ENCODE results near the gene FAM78A. TPM values are rescaled to one million over a fixed set of nuclear protein-coding genes. Genes with fewer than 3 reads are reported as not detected.

The FAM78A gene
- total and polyA plus RNA-seq, 2 of the 8 experiments (the other 6 are each of a cell fraction or from before 2014, with no cell fraction given): 3.1 TPM

- no peaks in the 10 kb centered on the region for H3K36me3 ChIP-seq (ENCODE audit: control insufficient read depth in 2 of 4, insufficient read depth in 4 of 4, low read length in 3 of 4)
- H2AFZ ChIP-seq (ENCODE audit: low read length): no peak overlapping the region
- no peak overlapping the region for H3K4me2 ChIP-seq (ENCODE audit: insufficient read depth in 1 of 2, low read depth in 2 of 2, low read length in 2 of 2)
- no peak overlapping the region for H4K91ac ChIP-seq (replicated peaks; ENCODE audit: insufficient read length, low read length)
- ChIA-PET POLR2A (ENCODE audit: partially characterized antibody) (interaction anchor here (1.6 kb wide), 1 partner anchor 15 kb away, joined by 4 read pairs; no protein-coding TSS in a partner anchor), CTCF (ENCODE audit: partially characterized antibody) (interaction anchor here (0.8 to 2.5 kb wide), 5 partner anchors 9 to 24 kb away, joined by 3 to 7 read pairs (median 3); no protein-coding TSS in a partner anchor)
- no peak overlapping the region for H3K4me3 ChIP-seq (ENCODE audit: extremely low read depth in 1 of 4, insufficient read depth in 2 of 4, low read depth in 3 of 4, low read length in 4 of 4)
- H3K4ac ChIP-seq (replicated peaks; ENCODE audit: insufficient read length, low read depth, low read length): no peak overlapping the region
- H2AK5ac ChIP-seq (ENCODE audit: low read depth, low read length): no peak overlapping the region
- FAIRE-seq (no peak), DNase-seq (ENCODE audit: low read depth in 1 of 2, low spot score in 2 of 2) (no peak)
- 94% methylated on average over 3 of the region's 3 CpGs; no CpG with 5 or more reads in 1 of the 2 experiments for WGBS, 2 experiments (ENCODE audit: extremely low coverage in 1 of 2, insufficient coverage in 1 of 2, insufficient read length in 1 of 2, insufficient replicate concordance in 2 of 2, low coverage in 1 of 2, low lambda C conversion rate in 2 of 2, missing lambda C conversion rate in 1 of 2)
- H3K27me3 ChIP-seq (replicated peaks in 1 of 4; ENCODE audit: control insufficient read depth in 3 of 4, extremely low read depth in 1 of 4, insufficient read depth in 3 of 4, low read length in 3 of 4): peaks cover 2 to 19% (median 13%) of the 10 kb centered on the region in 4 experiments; a peak in 6 of 7 replicates
- H3K14ac ChIP-seq (ENCODE audit: insufficient read length): no peak overlapping the region
- H3K27ac ChIP-seq (ENCODE audit: low read depth, low read length): no peak overlapping the region
- H3K23ac ChIP-seq (ENCODE audit: insufficient read length): no peak overlapping the region
- no peaks in the 10 kb centered on the region for H3K79me2 ChIP-seq (ENCODE audit: control insufficient read depth in 1 of 2, insufficient read depth in 2 of 2, low read length in 2 of 2)
- no peak overlapping the region for H4K5ac ChIP-seq (ENCODE audit: insufficient read length, low read depth, low read length)
- no peak for TF ChIP-seq CHD2 (IDR thresholded peaks at IDR 0.05; ENCODE audit: low read length)
- no peak for TF ChIP-seq HDAC6 (IDR thresholded peaks at IDR 0.05; ENCODE audit: low read depth, low read length)
- no peak for TF ChIP-seq SP4 (IDR thresholded peaks at IDR 0.05; ENCODE audit: low read length)
- no peak for TF ChIP-seq BRCA1 (IDR thresholded peaks at IDR 0.05; ENCODE audit: low read depth, low read length)
- no peak for TF ChIP-seq RXRA (IDR thresholded peaks at IDR 0.05; ENCODE audit: insufficient read depth, low read depth, low read length)
- no peak for TF ChIP-seq CBX5 (IDR thresholded peaks at IDR 0.05; ENCODE audit: low read depth, low read length)
- no peak for TF ChIP-seq EZH2 (IDR thresholded peaks at IDR 0.05; ENCODE audit: low read depth, low read length, severe bottlenecking)
- no peak for TF ChIP-seq TCF12 (IDR thresholded peaks at IDR 0.05; ENCODE audit: low read depth, low read length)
- TF ChIP-seq SAP30 (IDR thresholded peaks at IDR 0.05; ENCODE audit: insufficient read depth, insufficient replicate concordance, low read length): no peak
- no peak overlapping the region for H4K8ac ChIP-seq (ENCODE audit: extremely low read depth, insufficient read depth, low read length)
- no peak overlapping the region for H2BK15ac ChIP-seq (ENCODE audit: low read length)
- H2BK12ac ChIP-seq (ENCODE audit: low read depth, low read length): no peak overlapping the region
- no peaks in the 10 kb centered on the region for H3K79me1 ChIP-seq (ENCODE audit: low read depth, low read length)
- H3K9me3 ChIP-seq (ENCODE audit: insufficient read depth in 2 of 2, low read depth in 1 of 2, low read length in 1 of 2): no peaks in the 10 kb centered on the region
- no peak overlapping the region for H2BK20ac ChIP-seq (ENCODE audit: low read length)
- peaks cover 3 to 15% (median 9%) of the 10 kb centered on the region in 4 experiments; a peak in 5 of 7 replicates for H3K4me1 ChIP-seq (replicated peaks in 1 of 4; ENCODE audit: control insufficient read depth in 3 of 4, insufficient read depth in 4 of 4, low read length in 3 of 4)
- H3K18ac ChIP-seq (ENCODE audit: extremely low read depth, low read length): no peak overlapping the region
- no peaks in the 10 kb centered on the region for H4K20me1 ChIP-seq (replicated peaks in 1 of 2; ENCODE audit: control insufficient read depth in 1 of 2, insufficient read depth in 2 of 2, low read length in 2 of 2)
- H2BK5ac ChIP-seq (ENCODE audit: low read depth, low read length): no peak overlapping the region
- no peak overlapping the region for H3K56ac ChIP-seq (replicated peaks; ENCODE audit: insufficient read length, low read depth, low read length)
- no peak overlapping the region for H2BK120ac ChIP-seq (replicated peaks; ENCODE audit: low read depth, low read length)
- no peak overlapping the region for H3K9ac ChIP-seq (replicated peaks in 1 of 4; ENCODE audit: extremely low read depth in 1 of 4, low read depth in 3 of 4, low read length in 3 of 4)
- H3K23me2 ChIP-seq (ENCODE audit: low read depth, low read length): peaks cover 2% of the 10 kb centered on the region; the same call in 1 of the 2 replicates
Observed at GRCh38 chr9:131272212-131272611, 4.1 kb downstream of the FAM78A start.

All from H1 (cell line).